Stimulated activated CD4-positive, alpha-beta T cell treated with anti-CD3 and anti-CD28 coated beads, Interleukin-15, amount 100 ng/mL, for 48 hours (primary cell): Measurements from ENCODE around the gene NKX1-2.
A peak's percentile ranks its signal among the peaks of the same experiment; 100 is the strongest.
"Not testable (repeated sequence)": the region's sequence is repeated elsewhere in the genome, so short reads cannot be mapped to it uniquely, and the experiment has no call there.

Experiments
- DNase-seq, 2 donors: peaks; one replicate each; pipeline ENCODE4 v3.0.0-alpha.2; 2020; ENCODE audit warnings: low read depth in 2 of 2

The NKX1-2 gene

GRCh38 chr10:124449170-124450011 is 444 bp downstream of the NKX1-2 start:
- DNase-seq = no peak

- no peak for DNase-seq
These were observed 1.1 kb downstream of the NKX1-2 start for GRCh38 chr10:124448696-124449169.

GRCh38 chr10:124447751-124448466 is 1.9 kb downstream of the NKX1-2 start:
- DNase-seq = no peak

GRCh38 chr10:124446830-124447750 is 2.7 kb downstream of the NKX1-2 start:
- no peak for DNase-seq

- DNase-seq = not testable (repeated sequence)
These were observed 8.1 kb downstream of the NKX1-2 start for GRCh38 chr10:124441694-124442093.

GRCh38 chr10:124436191-124436638 is 13.6 kb downstream of the NKX1-2 start:
- no peak for DNase-seq

- not testable (repeated sequence) for DNase-seq
These were observed 14.2 kb downstream of the NKX1-2 start for GRCh38 chr10:124435683-124436082.

- no peak for DNase-seq
These were observed 16.4 kb downstream of the NKX1-2 start for GRCh38 chr10:124433461-124433860.

- DNase-seq = no peak
These were observed 19.8 kb downstream of the NKX1-2 start for GRCh38 chr10:124430077-124430476.

GRCh38 chr10:124429576-124429975 is 20.3 kb downstream of the NKX1-2 start:
- no peak for DNase-seq

- DNase-seq = no peak
These were observed 21.5 kb downstream of the NKX1-2 start for GRCh38 chr10:124428207-124428777.

- DNase-seq = no peak
These were observed 24.4 kb downstream of the NKX1-2 start for GRCh38 chr10:124425227-124425962.

GRCh38 chr10:124423813-124424212 is 26.0 kb downstream of the NKX1-2 start:
- DNase-seq = no peak

- DNase-seq = no peak
These were observed 27.1 kb downstream of the NKX1-2 start for GRCh38 chr10:124422742-124423141.

GRCh38 chr10:124420254-124420653 is 29.6 kb downstream of the NKX1-2 start:
- no peak for DNase-seq

GRCh38 chr10:124419635-124420034 is 30.2 kb downstream of the NKX1-2 start:
- DNase-seq = no peak

- DNase-seq = peak; percentile 92 to 95
These were observed 30.9 kb downstream of the NKX1-2 start, which contains the start of gene OAT for GRCh38 chr10:124418726-124419501. TSS of gene OAT (minus strand) at chr10:124418923. CDS start at chr10:124412171, 6,752 bp downstream.

GRCh38 chr10:124417895-124418725 is 31.7 kb downstream of the NKX1-2 start:
- DNase-seq = peak in 1 of 2 donors; percentile 27

GRCh38 chr10:124416733-124417132 is 33.1 kb downstream of the NKX1-2 start:
- DNase-seq = no peak
